ENCODE measurements around the gene FAM117B.
"Not testable (repeated sequence)": the region's sequence is repeated elsewhere in the genome, so short reads cannot be mapped to it uniquely, and the experiment has no call there.

Gene FAM117B

DNA sequence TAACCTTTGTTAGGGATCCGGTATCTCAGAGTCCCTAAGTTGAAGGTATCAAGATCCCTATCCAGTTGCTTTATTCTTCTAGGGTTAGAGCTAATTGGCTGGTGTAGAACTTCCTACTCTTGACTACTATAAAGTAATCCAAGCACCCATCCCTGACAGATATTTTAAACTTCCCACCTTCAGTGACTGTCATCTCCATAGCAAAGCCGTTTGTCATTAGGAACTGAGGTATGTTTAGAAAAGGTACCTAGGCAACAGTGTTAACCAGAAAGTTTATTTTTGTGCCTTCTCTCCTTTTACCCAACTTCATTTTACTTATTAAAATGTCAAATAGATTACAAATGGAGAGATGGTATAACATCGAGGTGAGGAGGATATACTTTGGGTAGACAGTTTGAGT, 4.5 kb downstream of the FAM117B start:
- DNase-seq = no peak

- no peak for DNase-seq
Measured at GRCh38 chr2:202642567-202642966, 7.8 kb downstream of the FAM117B start.

DNA sequence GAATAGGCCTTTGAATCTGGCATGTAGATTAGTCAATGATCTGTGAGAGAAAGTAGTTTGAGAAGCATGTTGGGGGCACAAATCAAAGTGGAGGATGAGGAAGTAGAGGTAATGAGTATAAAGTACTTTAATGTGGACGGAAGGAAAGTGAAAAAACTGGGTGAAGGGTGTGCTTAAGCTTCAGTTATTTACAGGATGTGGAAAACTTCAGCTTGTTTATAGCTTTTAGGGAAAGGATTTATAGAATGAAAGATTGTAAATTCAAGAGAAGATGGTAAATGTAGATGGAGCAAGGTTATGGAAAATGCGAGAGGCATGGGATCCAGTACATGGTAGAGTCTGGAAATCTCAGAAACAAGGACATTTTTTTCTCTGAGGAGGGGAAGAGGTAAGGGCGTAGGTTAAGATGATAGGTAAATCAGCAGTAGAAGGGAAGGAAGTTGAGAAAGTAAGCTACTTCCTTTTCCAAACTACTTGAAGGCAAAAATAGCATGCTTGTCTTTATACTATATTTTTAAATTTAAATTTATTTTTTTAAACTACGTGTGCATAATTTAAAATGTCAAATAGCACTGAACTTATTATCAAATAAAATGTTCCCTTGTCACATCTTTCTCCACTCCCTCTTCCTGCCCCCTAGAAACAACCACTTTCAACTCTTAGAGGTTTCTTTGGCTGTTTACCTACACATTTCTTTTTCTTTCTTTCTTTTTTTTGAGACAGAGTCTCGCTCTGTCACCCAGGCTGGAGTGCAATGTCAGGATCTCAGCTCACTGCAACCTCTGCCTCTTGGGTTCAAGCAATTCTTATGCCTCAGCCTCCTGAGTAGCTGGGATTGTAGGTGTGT, 8.5 kb downstream of the FAM117B start:
- no peak for DNase-seq

- DNase-seq = no peak
Measured at GRCh38 chr2:202652119-202652518, 17.4 kb downstream of the FAM117B start.

- no peak for DNase-seq
Measured at GRCh38 chr2:202653890-202654289, 19.1 kb downstream of the FAM117B start.

DNA sequence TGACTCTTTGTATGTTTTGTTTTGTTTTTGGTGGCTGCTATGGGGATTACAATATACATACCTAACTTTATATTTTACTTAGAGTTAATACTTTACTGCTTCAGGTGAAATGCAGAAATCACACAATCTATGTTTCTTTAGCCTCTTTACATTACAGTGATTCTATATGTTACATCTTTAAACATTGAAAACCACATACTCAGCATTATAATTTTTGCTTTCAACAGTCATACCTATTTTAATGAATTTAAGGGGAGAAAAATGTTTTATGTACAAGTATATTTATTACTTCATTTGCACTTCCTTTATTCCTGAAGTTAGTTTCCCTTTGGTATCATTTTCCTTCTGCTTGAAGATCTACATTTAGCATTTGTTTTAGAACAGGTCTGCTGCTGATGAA, 23.1 kb downstream of the FAM117B start:
- no peak for DNase-seq

- DNase-seq = no peak
Measured at GRCh38 chr2:202660796-202661195, 26.0 kb downstream of the FAM117B start.

- DNase-seq = no peak
Measured at GRCh38 chr2:202669841-202670240, 35.1 kb downstream of the FAM117B start.

GRCh38 chr2:202671317-202672035, 36.7 kb downstream of the FAM117B start:
- no peak for DNase-seq

DNA sequence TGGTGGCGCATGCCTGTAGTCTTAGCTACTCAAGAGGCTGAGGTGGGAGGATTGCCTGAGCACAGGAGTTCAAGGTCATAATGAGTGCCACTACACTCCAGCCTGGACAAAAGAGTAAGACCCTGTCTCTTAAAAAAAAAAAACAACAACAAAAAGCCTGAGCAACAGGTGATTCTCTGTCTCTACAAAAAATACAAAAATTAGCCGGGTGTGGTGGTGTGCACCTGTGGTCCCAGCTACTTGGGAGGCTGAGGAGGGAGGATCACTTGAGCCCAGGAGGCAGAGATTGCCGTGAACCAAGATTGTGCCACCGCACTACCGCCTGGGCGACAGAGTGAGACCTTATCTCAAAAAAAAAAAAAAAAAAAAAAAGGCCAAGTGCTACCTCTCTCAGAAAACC, 40.3 kb downstream of the FAM117B start:
- DNase-seq = not testable (repeated sequence)

DNA sequence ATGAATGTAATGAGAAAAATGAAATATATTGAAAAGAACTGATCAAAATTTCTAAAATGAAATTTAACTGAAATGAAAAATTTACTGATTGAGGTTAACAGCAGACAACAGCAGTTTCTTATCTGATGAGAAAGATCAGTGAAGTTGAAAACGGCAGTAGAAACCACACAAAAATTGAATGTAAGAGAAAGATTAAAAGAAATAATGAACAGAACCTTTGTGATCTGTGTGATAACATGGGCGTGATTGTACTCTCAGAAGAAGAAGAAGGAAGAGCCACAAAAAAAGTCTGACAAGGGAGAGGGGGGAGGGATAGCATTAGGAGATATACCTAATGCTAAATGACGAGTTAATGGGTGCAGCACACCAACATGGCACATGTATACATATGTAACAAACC, 45.2 kb downstream of the FAM117B start:
- DNase-seq = no peak

GRCh38 chr2:202680512-202680911, 45.7 kb downstream of the FAM117B start:
- no peak for DNase-seq

GRCh38 chr2:202681688-202682205, 47.0 kb downstream of the FAM117B start:
- no peak for DNase-seq

- no peak for DNase-seq
Measured at GRCh38 chr2:202682274-202682673, 47.5 kb downstream of the FAM117B start.

DNA sequence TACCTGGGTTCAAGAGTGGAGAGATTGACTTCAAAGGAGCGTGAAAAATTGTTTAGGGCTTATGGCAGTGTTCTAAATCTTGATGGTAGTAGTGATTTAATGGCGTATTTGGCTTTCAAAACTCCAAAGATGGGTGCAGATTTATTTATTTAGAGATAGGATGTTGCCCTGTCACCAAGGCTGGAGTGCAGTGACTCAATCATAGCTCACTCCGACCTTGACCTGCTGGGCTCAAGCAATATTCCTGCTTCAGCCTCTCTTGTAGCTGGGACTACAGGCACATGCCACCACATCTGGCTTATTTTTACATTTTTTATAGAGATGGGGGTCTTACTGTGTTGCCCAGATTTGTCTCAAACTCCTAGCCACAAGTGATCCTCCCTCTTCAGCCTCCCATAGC, 52.5 kb downstream of the FAM117B start:
- no peak for DNase-seq

- no peak for DNase-seq
Measured at GRCh38 chr2:202689459-202689858, 54.7 kb downstream of the FAM117B start.

DNA sequence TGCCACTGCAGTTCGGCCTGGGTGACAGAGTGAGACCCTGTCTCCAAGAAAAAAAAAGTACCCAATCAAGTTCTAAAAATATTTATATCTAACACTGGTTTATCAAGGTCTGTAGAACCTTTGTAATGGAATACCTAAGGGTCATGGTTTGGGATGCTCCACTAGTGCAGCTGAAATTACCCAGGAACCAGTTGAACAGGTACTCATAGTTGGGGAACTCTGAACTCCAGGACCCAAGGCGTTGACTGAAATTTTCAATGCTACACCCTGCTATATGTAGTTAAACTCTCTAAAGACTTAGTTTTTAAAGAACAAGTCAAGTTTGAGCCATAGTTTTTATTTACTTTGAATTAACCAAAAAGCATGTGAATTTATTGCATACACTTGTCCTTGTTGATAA, 55.1 kb downstream of the FAM117B start:
- no peak for DNase-seq

- no peak for DNase-seq
Measured at GRCh38 chr2:202690321-202690900, 55.6 kb downstream of the FAM117B start.

DNA sequence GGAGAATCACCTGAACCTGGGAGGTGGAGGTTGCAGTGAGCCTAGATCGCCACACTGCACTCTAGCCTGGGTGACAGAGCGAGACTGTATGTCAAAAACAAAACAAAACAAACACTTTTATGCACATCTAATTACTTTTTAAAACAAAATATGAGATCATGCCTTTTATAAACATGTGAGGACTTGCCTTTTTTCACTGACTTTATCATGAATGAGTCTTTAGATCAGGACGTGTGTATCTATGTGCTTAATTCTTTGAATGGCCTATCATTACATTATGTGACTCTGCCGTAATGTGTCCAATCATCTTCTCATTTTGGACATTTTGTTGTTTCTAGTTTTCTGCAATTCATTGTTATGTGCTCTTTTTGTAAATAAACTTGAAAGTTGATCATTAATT, 58.7 kb downstream of the FAM117B start:
- DNase-seq = no peak

DNA sequence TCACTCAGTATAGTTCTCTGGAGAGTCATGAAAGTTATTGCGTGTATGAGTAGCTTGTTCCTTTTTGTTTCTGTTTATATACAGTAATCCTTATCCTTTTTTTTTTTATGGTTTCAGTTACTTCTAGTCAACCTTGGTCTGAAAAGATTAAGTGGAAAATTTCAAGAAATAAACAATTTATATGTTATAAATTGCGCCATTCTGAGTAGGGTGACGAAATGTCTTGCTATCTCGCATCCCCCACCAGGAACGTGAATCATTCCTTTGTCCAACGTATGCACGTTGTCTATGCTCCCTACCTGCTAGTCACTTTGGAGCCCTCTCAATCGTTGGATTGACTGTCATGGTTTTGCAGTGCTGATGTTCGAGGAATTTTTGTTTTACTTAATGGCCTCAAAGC, 60.4 kb downstream of the FAM117B start:
- no peak for DNase-seq

- DNase-seq = no peak
Measured at GRCh38 chr2:202700075-202700901, 65.5 kb downstream of the FAM117B start.

GRCh38 chr2:202703091-202703490, 68.3 kb downstream of the FAM117B start:
- no peak for DNase-seq

DNA sequence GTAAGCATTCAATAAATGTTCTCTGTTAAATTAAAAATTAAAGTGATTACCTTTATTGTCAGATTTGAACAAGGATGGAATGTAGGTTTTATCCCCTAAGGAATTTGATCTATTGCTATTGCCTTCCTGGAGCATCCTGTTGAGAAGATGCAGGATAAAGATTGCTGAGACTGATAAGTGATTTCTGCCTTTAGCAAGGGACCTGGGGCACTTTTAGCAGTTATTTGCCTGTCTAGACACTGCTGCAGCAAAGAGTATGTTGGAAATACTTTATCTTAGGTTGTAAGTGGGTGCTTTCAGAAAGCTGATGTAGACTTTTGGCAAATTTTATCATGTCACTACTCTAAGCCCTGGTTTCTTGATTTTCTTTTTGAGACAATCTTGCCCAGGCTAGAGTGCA, 69.5 kb downstream of the FAM117B start:
- no peak for DNase-seq
